PC-3 (cell line): ENCODE measurements around the gene ANKRD11. TPM values are rescaled to one million over a fixed set of nuclear protein-coding genes. Genes with fewer than 3 reads are reported as not detected.
"Not testable (repeated sequence)": the region's sequence is repeated elsewhere in the genome, so short reads cannot be mapped to it uniquely, and the experiment has no call there.

Experiments
- ATAC-seq: fragments of 200-7000 bp; cut with Tn5 transposase; 2 replicates; pipeline ENCODE4 v1.9.1; 2020; ENCODE audit warnings: mild to moderate bottlenecking, moderate library complexity
- BruUV-seq: library from RNA; stranded (reverse); fragments of 400-500 nt; replicated peaks from 2 replicates; lab custom pipeline; 2021; lab: Mats Ljungman, UMichigan
- CTCF ChIA-PET: fragments of 300-600 bp; sonication (Branson Sonifier 250); formaldehyde crosslinking; loops from one replicate; lab custom pipeline; 2022; ENCODE audit warnings: antibody characterized with exemption; lab: Charles Lee
- POLR2A ChIA-PET: fragments of 300-600 bp; sonication (Branson Sonifier 250); formaldehyde crosslinking; loops from one replicate; lab custom pipeline; 2022; ENCODE audit warnings: antibody characterized with exemption; ENCODE audit not compliant: unreplicated experiment; lab: Charles Lee
- DNase-seq: peaks from one replicate; pipeline ENCODE4 v3.0.0-alpha.2; 2015
- H2AFZ ChIP-seq: fragments of 300-600 bp; sonication (generic); 2 replicates; pipeline ENCODE4 v1.6.0; 2016; ENCODE audit warnings: antibody characterized with exemption, low read length
- H3F3A ChIP-seq: fragments of 300-600 bp; sonication (generic); one replicate; pipeline ENCODE4 v1.6.0; 2017; ENCODE audit warnings: antibody characterized with exemption, low read length, control low read depth, mild to moderate bottlenecking; ENCODE audit not compliant: unreplicated experiment
- H3K27ac ChIP-seq: fragments of 300-600 bp; sonication (generic); 2 replicates; pipeline ENCODE4 v1.5.1; 2016; ENCODE audit warnings: mild to moderate bottlenecking, low read length
- H3K27me3 ChIP-seq: fragments of 300-600 bp; sonication (generic); 2 replicates; pipeline ENCODE4 v1.6.1; 2016; ENCODE audit warnings: low read length, mixed read lengths
- H3K36me3 ChIP-seq: fragments of 300-600 bp; sonication (generic); 2 replicates; pipeline ENCODE4 v1.6.1; 2016; ENCODE audit warnings: low read depth, mixed run types, low read length, mixed read lengths
- H3K4me1 ChIP-seq: fragments of 300-600 bp; sonication (generic); 2 replicates; pipeline ENCODE4 v1.5.1; 2016; ENCODE audit warnings: low read length; ENCODE audit not compliant: insufficient read depth
- H3K4me2 ChIP-seq: fragments of 300-600 bp; sonication (generic); 2 replicates; pipeline ENCODE4 v1.6.0; 2016; ENCODE audit warnings: low read length
- H3K4me3 ChIP-seq: fragments of 300-600 bp; sonication (generic); 2 replicates; pipeline ENCODE4 v1.5.1; 2016; ENCODE audit warnings: mild to moderate bottlenecking, low read length, mixed read lengths
- H3K79me2 ChIP-seq: fragments of 300-600 bp; sonication (generic); 2 replicates; pipeline ENCODE4 v1.6.1; 2017; ENCODE audit warnings: low read length, mixed read lengths
- H3K9ac ChIP-seq: fragments of 300-600 bp; sonication (generic); 2 replicates; pipeline ENCODE4 v1.6.0; 2016; ENCODE audit warnings: mild to moderate bottlenecking, low read length
- H3K9me2 ChIP-seq: fragments of 300-600 bp; sonication (generic); replicated peaks from 2 replicates; pipeline ENCODE4 v1.6.1; 2016; ENCODE audit warnings: mixed run types, low read length, mixed read lengths
- H3K9me3 ChIP-seq: fragments of 300-600 bp; sonication (generic); 2 replicates; pipeline ENCODE4 v1.6.1; 2016; ENCODE audit warnings: low read length, mixed read lengths
- H4K20me1 ChIP-seq: fragments of 300-600 bp; sonication (generic); 2 replicates; pipeline ENCODE4 v1.6.1; 2016; ENCODE audit warnings: low read length, mixed read lengths
- CTCF ChIP-seq: fragments of 300-600 bp; sonication (generic); conservative IDR thresholded peaks from 2 replicates; pipeline ENCODE4 v1.5.1; 2017; ENCODE audit warnings: antibody characterized with exemption, low read depth, mild to moderate bottlenecking, low read length
- EZH2 ChIP-seq: fragments of 300-600 bp; sonication (generic); IDR thresholded peaks from one replicate; pipeline ENCODE4 v1.6.1; 2017; ENCODE audit warnings: antibody characterized with exemption, mild to moderate bottlenecking, low read length; ENCODE audit not compliant: unreplicated experiment
- EZH2phosphoT487 ChIP-seq: fragments of 300-600 bp; sonication (generic); IDR thresholded peaks from 2 replicates; pipeline ENCODE4 v1.6.1; 2018; ENCODE audit warnings: mild to moderate bottlenecking, antibody characterized with exemption, low read length, borderline replicate concordance
- intact Hi-C: fragments of 100-400 bp; cut with micrococcal nuclease; formaldehyde crosslinking; loops from 2 replicates; pipeline ENCODE4 v1.9.0; 2023
- total RNA-seq: library from RNA; depleted of rRNA; stranded (reverse); fragments of >200 nt; gene quantifications from 2 replicates; pipeline ENCODE4 v1.2.3, GENCODE V29; 2014

Gene ANKRD11
- total RNA-seq, 1 experiment from 2014 or later, result 65.0 TPM

GRCh38 chr16:89300311-89300975 lies 189.9 kb downstream of the ANKRD11 start:
- Histone ChIP-seq H3K27ac (peak overlapping the region; percentile 93; the same call in 1 of the 2 replicates), H3K4me1 (peaks cover 16% of the 10 kb centered on the region), H2AFZ (no peak overlapping the region), H3K9me2 (no peaks in the 10 kb centered on the region), H3K79me2 (peaks cover 67% of the 10 kb centered on the region), H3K27me3 (no peaks in the 10 kb centered on the region), H3F3A (no peaks in the 10 kb centered on the region), H3K36me3 (peaks cover 16% of the 10 kb centered on the region), H3K4me2 (no peak overlapping the region), H3K9ac (no peak overlapping the region), H3K9me3 (no peaks in the 10 kb centered on the region), H4K20me1 (no peaks in the 10 kb centered on the region), H3K4me3 (no peak overlapping the region)
- no TSS peak for BruUV-seq
- ATAC-seq (no peak), DNase-seq (no peak)
- ChIA-PET CTCF (no interaction called here), POLR2A (no interaction called here)
- intact Hi-C loops, result no loop called here
- TF ChIP-seq EZH2phosphoT487 (no peak), EZH2 (no peak), CTCF (no peak)

DNA sequence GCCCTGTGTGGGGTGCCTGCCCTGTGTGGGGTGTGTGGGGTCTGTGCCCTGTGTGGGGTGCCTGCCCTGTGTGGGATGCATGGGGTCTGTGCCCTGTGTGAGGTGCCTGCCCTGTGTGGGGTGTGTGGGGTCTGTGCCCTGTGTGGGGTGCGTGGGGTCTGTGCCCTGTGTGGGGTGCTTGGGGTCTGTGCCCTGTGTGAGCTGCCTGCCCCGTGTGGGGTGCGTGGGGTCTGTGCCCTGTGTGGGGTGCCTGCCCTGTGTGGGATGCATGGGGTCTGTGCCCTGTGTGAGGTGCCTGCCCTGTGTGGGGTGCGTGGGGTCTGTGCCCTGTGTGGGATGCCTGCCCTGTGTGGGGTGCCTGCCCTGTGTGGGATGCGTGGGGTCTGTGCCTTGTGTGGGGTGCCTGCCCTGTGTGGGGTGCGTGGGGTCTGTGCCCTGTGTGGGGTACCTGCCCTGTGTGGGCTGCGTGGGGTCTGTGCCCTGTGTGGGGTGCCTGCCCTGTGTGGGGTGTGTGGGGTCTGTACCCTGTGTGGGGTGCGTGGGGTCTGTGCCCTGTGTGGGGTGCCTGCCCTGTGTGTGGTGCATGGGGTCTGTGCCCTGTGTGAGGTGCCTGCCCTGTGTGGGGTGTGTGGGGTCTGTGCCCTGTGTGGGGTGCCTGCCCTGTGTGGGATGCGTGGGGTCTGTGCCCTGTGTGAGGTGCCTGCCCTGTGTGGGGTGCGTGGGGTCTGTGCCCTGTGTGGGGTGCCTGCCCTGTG lies 190.8 kb downstream of the ANKRD11 start:
- ATAC-seq, H3K9ac ChIP-seq, H3K9me3 ChIP-seq, POLR2A ChIA-PET, CTCF ChIA-PET, DNase-seq, H3K9me2 ChIP-seq, H4K20me1 ChIP-seq, H3K27me3 ChIP-seq, H3F3A ChIP-seq, H2AFZ ChIP-seq, H3K4me2 ChIP-seq, H3K4me3 ChIP-seq, H3K27ac ChIP-seq, BruUV-seq, intact Hi-C loops: not testable (repeated sequence)
- H3K79me2 ChIP-seq, result peaks cover 76% of the 10 kb centered on the region
- H3K4me1 ChIP-seq, result peaks cover 16% of the 10 kb centered on the region
- peaks cover 16% of the 10 kb centered on the region for H3K36me3 ChIP-seq

- Histone ChIP-seq H3K27ac (no peak overlapping the region), H3K9me3 (no peaks in the 10 kb centered on the region), H4K20me1 (no peaks in the 10 kb centered on the region), H3F3A (no peaks in the 10 kb centered on the region), H3K4me1 (peaks cover 16% of the 10 kb centered on the region), H3K79me2 (peaks cover 74% of the 10 kb centered on the region), H3K4me3 (no peak overlapping the region), H3K9me2 (no peaks in the 10 kb centered on the region), H3K36me3 (peaks cover 15% of the 10 kb centered on the region), H3K27me3 (no peaks in the 10 kb centered on the region), H2AFZ (no peak overlapping the region), H3K4me2 (no peak overlapping the region), H3K9ac (no peak overlapping the region)
- BruUV-seq, result no TSS peak
- TF ChIP-seq EZH2, result no peak
- no peak for TF ChIP-seq EZH2phosphoT487
- DNase-seq (no peak), ATAC-seq (no peak)
- ChIA-PET POLR2A (no interaction called here), CTCF (no interaction called here)
- intact Hi-C loops, result no loop called here
Measured at GRCh38 chr16:89298623-89299225, 191.6 kb downstream of the ANKRD11 start.
